Kidney (tissue), 14 donors: ENCODE data around the gene FBXO41. TPM values are rescaled to one million over a fixed set of nuclear protein-coding genes. Genes with fewer than 3 reads are reported as not detected.

Experiments used
- DNase-seq, 5 donors: peaks; one replicate each; pipeline ENCODE4 v3.0.0-alpha.2; 2013 to 2020
- FAIRE-seq: peaks from 2 replicates; lab custom pipeline; 2012; peaks lifted over from hg19 to GRCh38; lab: Jason Lieb, UNC
- H3K27ac ChIP-seq, 2 donors: one replicate each; pipeline ENCODE4 v1.7.0; 2013; ENCODE audit warnings: low read depth in 2 of 2, low read length in 2 of 2, inconsistent platforms in 1 of 2
- H3K27me3 ChIP-seq: one replicate; pipeline ENCODE4 v1.7.1; 2013; ENCODE audit warnings: low read length, inconsistent platforms; ENCODE audit not compliant: control insufficient read depth, insufficient read depth
- H3K36me3 ChIP-seq, 3 donors: one replicate each; pipeline versions ENCODE4 v1.7.0 to v1.7.1; 2013; ENCODE audit warnings: low read length in 3 of 3, control low read depth in 1 of 3, inconsistent platforms in 1 of 3; ENCODE audit not compliant: insufficient read depth in 3 of 3, control insufficient read depth in 2 of 3
- H3K4me1 ChIP-seq, 3 donors: one replicate each; pipeline versions ENCODE4 v1.7.0 to v1.7.1; 2013; ENCODE audit warnings: low read length in 3 of 3, inconsistent platforms in 1 of 3, low read depth in 1 of 3; ENCODE audit not compliant: control insufficient read depth in 2 of 3, insufficient read depth in 2 of 3
- H3K4me3 ChIP-seq, 3 donors: one replicate each; pipeline versions ENCODE4 v1.7.0 to v1.8.1; 2013; ENCODE audit warnings: low read length in 3 of 3, control low read depth in 1 of 3, inconsistent platforms in 1 of 3
- H3K9ac ChIP-seq, 3 donors: one replicate each; pipeline versions ENCODE4 v1.7.0 to v1.7.1; 2013; ENCODE audit warnings: low read length in 3 of 3, control low read depth in 1 of 3, inconsistent platforms in 1 of 3
- H3K9me3 ChIP-seq, 3 donors: one replicate each; pipeline versions ENCODE4 v1.7.0 to v1.7.1; 2013; ENCODE audit warnings: low read length in 3 of 3, control low read depth in 1 of 3, inconsistent platforms in 1 of 3; ENCODE audit not compliant: control insufficient read depth in 2 of 3, insufficient read depth in 1 of 3
- CTCF ChIP-seq: IDR thresholded peaks from 3 replicates; pipeline ENCODE4 v1.5.1; 2012; ENCODE audit warnings: mild to moderate bottlenecking, moderate library complexity, borderline replicate concordance; ENCODE audit not compliant: insufficient read depth; ENCODE audit errors: extremely low read depth
- intact Hi-C: fragments of 100-400 bp; cut with DNase I; formaldehyde crosslinking; loops from one replicate; pipeline ENCODE4 v1.11.1; 2022
- polyA plus RNA-seq: library from polyadenylated mRNA; stranded (reverse); fragments of 350-450 nt; fragmentation: Illumina TruSeq; extraction: RNeasy Lipid Tissue Mini Kit (QIAGEN cat#74804); gene quantifications from one replicate; pipeline ENCODE4 v1.2.3, GENCODE V29; 2014; ENCODE audit warnings: low read depth, low replicate concordance; ENCODE audit not compliant: insufficient read depth
- total RNA-seq: library from RNA; stranded (reverse); fragmentation: NEBNext Ultra II Directional; extraction: Animal tissue kit (Norgen Biotek cat#: 25700); gene quantifications from one replicate; pipeline ENCODE4 v1.2.1, GENCODE V29; 2021
- donor health status: control.
- donor health status: control.
- donor health status: control.
- donor health status: control.
- donor health status: control.
- donor health status: DM: yes; HTN: yes; CAD: no.
- donor health status: Normal renal cell carcinoma (clear cell type).

The FBXO41 gene
- total and polyA plus RNA-seq, 2 donors from 2014 or later, result 0.49 to 5.2 TPM

GRCh38 chr2:73223821-73224220 is 60.5 kb downstream of the FBXO41 start:
- DNase-seq (no peak), FAIRE-seq (no peak)
- H3K36me3 ChIP-seq, result peaks cover 0 to 34% (median 24%) of the 10 kb centered on the region in 3 donors

GRCh38 chr2:73218298-73218697 is 66.0 kb downstream of the FBXO41 start:
- FAIRE-seq, result no peak
- Histone ChIP-seq H3K4me3 (no peak overlapping the region), H3K9ac (no peak overlapping the region), H3K27me3 (no peaks in the 10 kb centered on the region), H3K9me3 (no peaks in the 10 kb centered on the region), H3K27ac (no peak overlapping the region), H3K4me1 (peaks cover 0 to 5% (median 0%) of the 10 kb centered on the region in 3 donors), H3K36me3 (peaks cover 0 to 13% (median 10%) of the 10 kb centered on the region in 3 donors)
- no peak for DNase-seq
- intact Hi-C loops, result no loop called here
- no peak for TF ChIP-seq CTCF

More at GRCh38 chr2:73223821-73224220, 60.5 kb downstream of the FBXO41 start:
- TF ChIP-seq CTCF, result no peak
- H3K9ac ChIP-seq, result no peak overlapping the region
- no peak overlapping the region for H3K27ac ChIP-seq
- no peaks in the 10 kb centered on the region for H3K27me3 ChIP-seq
- intact Hi-C loops, result no loop called here
- no peaks in the 10 kb centered on the region for H3K4me1 ChIP-seq
- no peaks in the 10 kb centered on the region for H3K9me3 ChIP-seq
- H3K4me3 ChIP-seq, result no peak overlapping the region

DNA sequence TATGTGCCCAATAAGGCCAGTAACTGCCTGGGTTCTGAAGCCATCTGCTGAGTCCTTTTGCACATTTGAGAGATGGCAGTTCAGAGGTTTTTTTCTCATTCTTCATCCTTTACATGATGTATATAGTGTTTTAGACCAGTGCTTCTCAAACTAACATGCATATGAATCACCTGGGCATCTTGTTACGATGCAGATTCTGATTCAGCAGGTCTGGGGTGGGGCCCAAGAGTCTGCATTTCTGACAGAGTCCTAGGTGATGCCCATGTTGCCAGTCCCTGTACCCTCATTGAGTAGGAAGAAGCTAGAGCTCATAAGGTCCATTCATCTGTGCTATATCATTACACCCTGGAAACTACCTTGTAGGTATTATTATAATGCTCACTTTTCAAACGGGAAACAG is 66.5 kb downstream of the FBXO41 start:
- Histone ChIP-seq H3K4me1 (peaks cover 0 to 5% (median 0%) of the 10 kb centered on the region in 3 donors), H3K9ac (no peak overlapping the region), H3K27me3 (no peaks in the 10 kb centered on the region), H3K36me3 (peaks cover 0 to 10% (median 5%) of the 10 kb centered on the region in 3 donors), H3K4me3 (no peak overlapping the region), H3K27ac (no peak overlapping the region), H3K9me3 (no peaks in the 10 kb centered on the region)
- intact Hi-C loops, result no loop called here
- DNase-seq (no peak), FAIRE-seq (no peak)
- no peak for TF ChIP-seq CTCF

DNA sequence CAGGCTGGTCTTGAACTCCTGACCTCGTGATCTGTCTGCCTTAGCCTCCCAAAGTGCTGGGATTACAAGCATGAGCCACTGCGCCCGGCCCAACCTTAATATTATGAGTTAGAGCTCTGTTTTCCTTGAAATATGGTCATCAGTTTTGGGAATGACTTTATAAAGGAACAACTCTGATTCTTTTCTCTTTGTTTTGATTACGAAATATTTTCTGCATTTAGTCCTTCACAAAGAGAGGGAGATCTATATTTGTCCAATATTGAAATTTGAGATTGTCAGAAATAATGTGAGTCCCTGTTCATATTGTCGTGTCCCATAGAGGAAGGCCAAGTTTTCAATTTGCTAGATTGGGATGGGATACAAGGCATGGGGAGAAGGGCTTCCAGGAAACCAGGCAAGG is 67.1 kb downstream of the FBXO41 start:
- H3K4me3 ChIP-seq, result no peak overlapping the region
- no peak overlapping the region for H3K9ac ChIP-seq
- no peaks in the 10 kb centered on the region for H3K9me3 ChIP-seq
- H3K27me3 ChIP-seq, result no peaks in the 10 kb centered on the region
- peaks cover 0 to 5% (median 2%) of the 10 kb centered on the region in 3 donors for H3K4me1 ChIP-seq
- no peak overlapping the region for H3K27ac ChIP-seq
- FAIRE-seq, result no peak
- H3K36me3 ChIP-seq, result peaks cover 0 to 8% (median 0%) of the 10 kb centered on the region in 3 donors
- no peak for DNase-seq
- TF ChIP-seq CTCF, result no peak
- intact Hi-C loops, result no loop called here
